Spleen (tissue), 11 donors: ENCODE results near the gene HMX1. TPM values are rescaled to one million over a fixed set of nuclear protein-coding genes. Genes with fewer than 3 reads are reported as not detected.

Experiments
- DNase-seq: peaks from one replicate; pipeline ENCODE4 v3.0.0-alpha.2; 2020
- H3K27ac ChIP-seq, 8 donors: fragments of 200-600 bp; sonication (generic) in 7 of 8; 1 replicate in 4 of 8; 2 replicates in 4 of 8; pipeline versions ENCODE4 v1.5.0 to v1.8.0; 2016 to 2021; ENCODE audit warnings: inconsistent platforms in 4 of 8, mild to moderate bottlenecking in 4 of 8, moderate library complexity in 1 of 8
- H3K27me3 ChIP-seq, 7 donors: fragments of 200-600 bp; sonication (generic) in 6 of 7; replicated peaks in 1 of 7; 1 replicate in 4 of 7; 2 replicates in 3 of 7; pipeline versions ENCODE4 v1.5.0 to v1.8.0; 2016 to 2021; ENCODE audit warnings: inconsistent platforms in 3 of 7, mild to moderate bottlenecking in 1 of 7
- H3K36me3 ChIP-seq, 6 donors: fragments of 200-600 bp; sonication (generic) in 5 of 6; 1 replicate in 4 of 6; 2 replicates in 2 of 6; pipeline versions ENCODE4 v1.5.0 to v1.8.0; 2016 to 2021; ENCODE audit warnings: inconsistent platforms in 2 of 6
- H3K4me1 ChIP-seq, 6 donors: fragments of 200-600 bp; sonication (generic) in 5 of 6; 1 replicate in 3 of 6; 2 replicates in 3 of 6; pipeline versions ENCODE4 v1.5.0 to v1.8.0; 2016 to 2021; ENCODE audit warnings: inconsistent platforms in 3 of 6
- H3K4me3 ChIP-seq, 8 donors: fragments of 200-600 bp; sonication (generic) in 7 of 8; 1 replicate in 4 of 8; 2 replicates in 4 of 8; pipeline versions ENCODE4 v1.5.0 to v1.8.0; 2016 to 2021; ENCODE audit warnings: inconsistent platforms in 4 of 8, mild to moderate bottlenecking in 4 of 8, moderate library complexity in 2 of 8
- H3K9me3 ChIP-seq, 8 donors: fragments of 200-600 bp; sonication (generic) in 7 of 8; 1 replicate in 4 of 8; 2 replicates in 4 of 8; pipeline versions ENCODE4 v1.5.0 to v1.8.0; 2016 to 2021; ENCODE audit warnings: inconsistent platforms in 4 of 8
- POLR2A ChIP-seq, 3 donors: fragments of 450-650 bp; IDR thresholded peaks; one replicate each; pipeline ENCODE4 v1.5.1; 2017; ENCODE audit warnings: antibody characterized with exemption in 3 of 3, mild to moderate bottlenecking in 1 of 3
- POLR2AphosphoS5 ChIP-seq, 3 donors: sonication (generic); formaldehyde crosslinking; IDR thresholded peaks; one replicate each; pipeline ENCODE4 v1.5.1; 2017; ENCODE audit warnings: antibody characterized with exemption in 3 of 3
- WGBS, 5 donors: extraction: QIAGEN DNeasy Blood & Tissue Kit in 3 of 5; methylation state at CpG; one replicate each; pipeline versions ENCODE4 v1.1.5 to v1.1.7; 2013 to 2018; 5-methylcytosine and 5-hydroxymethylcytosine counted together
- intact Hi-C: fragments of 100-400 bp; cut with DNase I; formaldehyde crosslinking; loops from one replicate; pipeline ENCODE4 v1.15.0; 2023; ENCODE audit warnings: low total_unique reads
- polyA plus RNA-seq, 3 donors: library from polyadenylated mRNA; stranded (reverse); fragments of 200-250 nt; gene quantifications; one replicate each; pipeline ENCODE4 v1.2.1, GENCODE V29; 2013
- total RNA-seq, 7 donors: library from RNA; depleted of rRNA in 3 of 7; stranded (reverse); fragments of >200 nt in 3 of 7; fragmentation: NEBNext Ultra II Directional in 4 of 7; extraction: Animal tissue kit (Norgen Biotek cat#: 25700) in 4 of 7; gene quantifications; one replicate each; pipeline versions ENCODE4 v1.1.0 to v1.2.1, GENCODE V29; 2016 to 2021
- TF ChIP-seq, protein P1 (sequence below), 11 experiments: fragments of 200-600 bp in 7 of 11; fragments of 450-650 bp in 4 of 11; sonication (generic) in 4 of 11; IDR thresholded peaks in 8 of 11; conservative IDR thresholded peaks in 3 of 11; 1 replicate in 7 of 11; 2 replicates in 4 of 11; pipeline versions ENCODE4 v1.4.0 to v1.8.0; 2016 to 2021; ENCODE audit warnings: antibody characterized with exemption in 11 of 11, inconsistent platforms in 4 of 11, mild to moderate bottlenecking in 1 of 11
- donor health status: healthy with polysubstance abuse.
- donor health status: DM: no; HTN: no; CAD: no; lungs with moderate emphysema.
- donor health status: DM: no; HTN: no; CAD: no.
- donor health status: Bipolar disorder and iron deficiency.
- donor health status: healthy.
- donor health status: DM: no; HTN: no; CAD: no.
- donor health status: DM: yes; HTN: yes; CAD: no.

Gene HMX1
- total and polyA plus RNA-seq, 10 donors: not detected

- DNase-seq: no peak
- Histone ChIP-seq H3K4me1 (peaks cover 0 to 29% (median 13%) of the 10 kb centered on the region in 6 donors), H3K9me3 (peaks cover 0 to 3% (median 0%) of the 10 kb centered on the region in 8 donors), H3K27ac (no peak overlapping the region), H3K4me3 (no peak overlapping the region), H3K27me3 (peaks cover 0 to 99% (median 88%) of the 10 kb centered on the region in 7 donors), H3K36me3 (no peaks in the 10 kb centered on the region)
- 1 to 6% (median 3%) methylated on average over 26 to 73 of the region's 73 CpGs for WGBS, 5 donors
- intact Hi-C loops: no loop called here
- TF ChIP-seq POLR2AphosphoS5 (IDR thresholded peaks at IDR 0.05) (no peak), POLR2A (IDR thresholded peaks at IDR 0.05) (no peak)
- TF ChIP-seq, protein P1, sequence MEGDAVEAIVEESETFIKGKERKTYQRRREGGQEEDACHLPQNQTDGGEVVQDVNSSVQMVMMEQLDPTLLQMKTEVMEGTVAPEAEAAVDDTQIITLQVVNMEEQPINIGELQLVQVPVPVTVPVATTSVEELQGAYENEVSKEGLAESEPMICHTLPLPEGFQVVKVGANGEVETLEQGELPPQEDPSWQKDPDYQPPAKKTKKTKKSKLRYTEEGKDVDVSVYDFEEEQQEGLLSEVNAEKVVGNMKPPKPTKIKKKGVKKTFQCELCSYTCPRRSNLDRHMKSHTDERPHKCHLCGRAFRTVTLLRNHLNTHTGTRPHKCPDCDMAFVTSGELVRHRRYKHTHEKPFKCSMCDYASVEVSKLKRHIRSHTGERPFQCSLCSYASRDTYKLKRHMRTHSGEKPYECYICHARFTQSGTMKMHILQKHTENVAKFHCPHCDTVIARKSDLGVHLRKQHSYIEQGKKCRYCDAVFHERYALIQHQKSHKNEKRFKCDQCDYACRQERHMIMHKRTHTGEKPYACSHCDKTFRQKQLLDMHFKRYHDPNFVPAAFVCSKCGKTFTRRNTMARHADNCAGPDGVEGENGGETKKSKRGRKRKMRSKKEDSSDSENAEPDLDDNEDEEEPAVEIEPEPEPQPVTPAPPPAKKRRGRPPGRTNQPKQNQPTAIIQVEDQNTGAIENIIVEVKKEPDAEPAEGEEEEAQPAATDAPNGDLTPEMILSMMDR (IDR thresholded peaks at IDR 0.05 in 8 of 11, conservative IDR thresholded peaks at IDR 0.05 in 3 of 11): no peak
These were observed 21.1 kb upstream of the HMX1 start for GRCh38 chr4:8892556-8893226.

GRCh38 chr4:8891646-8892555, 20.3 kb upstream of the HMX1 start:
- 5 to 12% (median 7%) methylated on average over 38 to 72 of the region's 72 CpGs for WGBS, 5 donors
- intact Hi-C loops: no loop called here
- peaks cover 0 to 29% (median 13%) of the 10 kb centered on the region in 6 donors for H3K4me1 ChIP-seq
- no peaks in the 10 kb centered on the region for H3K36me3 ChIP-seq
- TF ChIP-seq, protein P1 (IDR thresholded peaks at IDR 0.05 in 8 of 11, conservative IDR thresholded peaks at IDR 0.05 in 3 of 11): no peak
- TF ChIP-seq POLR2A (IDR thresholded peaks at IDR 0.05) (no peak), POLR2AphosphoS5 (IDR thresholded peaks at IDR 0.05) (no peak)
- no peak overlapping the region for H3K4me3 ChIP-seq
- DNase-seq: no peak
- H3K27ac ChIP-seq: no peak overlapping the region
- H3K27me3 ChIP-seq: peaks cover 0 to 100% (median 94%) of the 10 kb centered on the region in 7 donors
- H3K9me3 ChIP-seq: peaks cover 0 to 8% (median 3%) of the 10 kb centered on the region in 8 donors

DNA sequence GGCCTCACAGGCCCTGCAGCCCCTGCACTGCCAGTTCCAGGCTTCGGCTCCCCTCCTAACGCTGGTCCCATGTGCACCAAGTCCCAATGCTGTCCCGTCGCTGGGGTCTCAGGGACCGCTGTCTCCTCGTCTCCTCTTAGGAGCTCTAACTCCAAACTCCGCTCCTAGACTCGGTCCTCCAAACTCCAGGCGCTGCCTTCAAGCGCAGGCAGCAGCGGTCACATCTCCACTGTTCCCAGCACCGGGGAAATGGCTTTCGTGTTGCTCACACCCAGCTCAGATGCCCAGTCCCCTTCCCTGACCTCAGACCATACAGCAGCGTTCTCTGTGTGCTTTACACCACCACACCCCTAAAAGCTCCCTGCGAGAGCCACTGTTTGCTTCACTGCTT, 19.6 kb upstream of the HMX1 start:
- Histone ChIP-seq H3K4me1 (peaks cover 0 to 29% (median 13%) of the 10 kb centered on the region in 6 donors), H3K36me3 (no peaks in the 10 kb centered on the region), H3K27me3 (peaks cover 0 to 100% (median 92%) of the 10 kb centered on the region in 7 donors), H3K27ac (no peak overlapping the region), H3K9me3 (peaks cover 0 to 15% (median 8%) of the 10 kb centered on the region in 8 donors), H3K4me3 (no peak overlapping the region)
- WGBS, 5 donors: 12 to 25% (median 17%) methylated on average over 13 to 15 of the region's 15 CpGs
- DNase-seq: no peak
- intact Hi-C loops: no loop called here
- TF ChIP-seq, protein P1 (IDR thresholded peaks at IDR 0.05 in 8 of 11, conservative IDR thresholded peaks at IDR 0.05 in 3 of 11): no peak
- TF ChIP-seq POLR2AphosphoS5 (IDR thresholded peaks at IDR 0.05) (no peak), POLR2A (IDR thresholded peaks at IDR 0.05) (no peak)

- intact Hi-C loops: no loop called here
- Histone ChIP-seq H3K4me3 (no peak overlapping the region), H3K9me3 (peaks cover 0 to 16% (median 8%) of the 10 kb centered on the region in 8 donors), H3K36me3 (no peaks in the 10 kb centered on the region), H3K27ac (no peak overlapping the region), H3K4me1 (peaks cover 0 to 23% (median 11%) of the 10 kb centered on the region in 6 donors), H3K27me3 (peaks cover 0 to 100% (median 68%) of the 10 kb centered on the region in 7 donors)
- WGBS, 5 donors: 6 to 12% (median 8%) methylated on average over 13 of the region's 13 CpGs
- TF ChIP-seq POLR2A (IDR thresholded peaks at IDR 0.05): no peak
- TF ChIP-seq POLR2AphosphoS5 (IDR thresholded peaks at IDR 0.05): no peak
- TF ChIP-seq, protein P1 (IDR thresholded peaks at IDR 0.05 in 8 of 11, conservative IDR thresholded peaks at IDR 0.05 in 3 of 11): no peak
- no peak for DNase-seq
These were observed 17.2 kb upstream of the HMX1 start for GRCh38 chr4:8888856-8889255.
